ENCODE data around the gene USP6NL. TPM values are rescaled to one million over a fixed set of nuclear protein-coding genes. Genes with fewer than 3 reads are reported as not detected.

Gene USP6NL
- total RNA-seq, 1 experiment from 2014 or later = 13.0 TPM

DNA sequence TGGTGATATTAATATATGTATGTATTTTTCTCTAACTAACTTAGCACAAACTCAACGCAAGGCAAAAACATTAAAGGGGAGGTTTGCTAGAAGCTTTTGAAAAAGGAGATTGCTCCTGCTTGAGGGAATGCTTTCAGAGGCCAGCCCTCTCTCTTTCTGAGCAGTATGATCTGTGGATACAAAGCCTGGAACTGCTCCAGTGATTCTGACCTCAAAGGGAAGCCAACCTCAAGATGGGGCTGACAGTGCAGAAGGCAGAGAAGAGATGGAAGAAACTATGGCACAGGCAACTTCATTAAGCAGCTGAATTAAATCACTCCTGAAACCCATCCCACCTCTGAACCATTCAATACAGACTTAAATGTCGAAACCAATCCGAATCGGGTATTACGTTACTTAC is 102.4 kb downstream of the USP6NL start:
- POLR2A ChIA-PET (ENCODE audit: unreplicated experiment) = interaction anchor here (0.6 kb wide), 2 partner anchors 85 to 141 kb away, joined by 10 to 24 read pairs; no protein-coding TSS in a partner anchor

GRCh38 chr10:11506247-11506789 is 105.1 kb downstream of the USP6NL start:
- H3K79me2 ChIP-seq (ENCODE audit: low read length) = no peaks in the 10 kb centered on the region
- CTCF ChIA-PET = interaction anchor here (0.6 kb wide), 1 partner anchor 46 kb away, joined by 4 read pairs; no protein-coding TSS in a partner anchor
- no peak overlapping the region for H2AFZ ChIP-seq (ENCODE audit: low read length)

More for the DNA sequence above, 102.4 kb downstream of the USP6NL start:
- no peak overlapping the region for H3K4me2 ChIP-seq (ENCODE audit: low read length)
- TF ChIP-seq EZH2 (IDR thresholded peaks at IDR 0.05; ENCODE audit: low read length, unreplicated experiment) (no peak), EZH2phosphoT487 (IDR thresholded peaks at IDR 0.05; ENCODE audit: borderline replicate concordance, low read length) (no peak)
- TF ChIP-seq, protein P1, sequence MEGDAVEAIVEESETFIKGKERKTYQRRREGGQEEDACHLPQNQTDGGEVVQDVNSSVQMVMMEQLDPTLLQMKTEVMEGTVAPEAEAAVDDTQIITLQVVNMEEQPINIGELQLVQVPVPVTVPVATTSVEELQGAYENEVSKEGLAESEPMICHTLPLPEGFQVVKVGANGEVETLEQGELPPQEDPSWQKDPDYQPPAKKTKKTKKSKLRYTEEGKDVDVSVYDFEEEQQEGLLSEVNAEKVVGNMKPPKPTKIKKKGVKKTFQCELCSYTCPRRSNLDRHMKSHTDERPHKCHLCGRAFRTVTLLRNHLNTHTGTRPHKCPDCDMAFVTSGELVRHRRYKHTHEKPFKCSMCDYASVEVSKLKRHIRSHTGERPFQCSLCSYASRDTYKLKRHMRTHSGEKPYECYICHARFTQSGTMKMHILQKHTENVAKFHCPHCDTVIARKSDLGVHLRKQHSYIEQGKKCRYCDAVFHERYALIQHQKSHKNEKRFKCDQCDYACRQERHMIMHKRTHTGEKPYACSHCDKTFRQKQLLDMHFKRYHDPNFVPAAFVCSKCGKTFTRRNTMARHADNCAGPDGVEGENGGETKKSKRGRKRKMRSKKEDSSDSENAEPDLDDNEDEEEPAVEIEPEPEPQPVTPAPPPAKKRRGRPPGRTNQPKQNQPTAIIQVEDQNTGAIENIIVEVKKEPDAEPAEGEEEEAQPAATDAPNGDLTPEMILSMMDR (conservative IDR thresholded peaks at IDR 0.05; ENCODE audit: low read depth, low read length) = no peak
- intact Hi-C loops (cut with micrococcal nuclease) = no loop called here
- H2AFZ ChIP-seq (ENCODE audit: low read length) = no peak overlapping the region
- no peak overlapping the region for H3K4me3 ChIP-seq (ENCODE audit: low read length)
- CTCF ChIA-PET = no interaction called here
- ATAC-seq (no peak), DNase-seq (no peak)
- no peaks in the 10 kb centered on the region for H3F3A ChIP-seq (ENCODE audit: low read length, unreplicated experiment)
- no peaks in the 10 kb centered on the region for H3K79me2 ChIP-seq (ENCODE audit: low read length)
- no peaks in the 10 kb centered on the region for H3K9me2 ChIP-seq (replicated peaks; ENCODE audit: low read length)
- H3K27me3 ChIP-seq (ENCODE audit: low read length) = no peaks in the 10 kb centered on the region
- H3K9ac ChIP-seq (ENCODE audit: low read length) = no peak overlapping the region
- H3K9me3 ChIP-seq (ENCODE audit: low read length) = no peaks in the 10 kb centered on the region
- H3K4me1 ChIP-seq (ENCODE audit: insufficient read depth, low read length) = no peaks in the 10 kb centered on the region
- H3K36me3 ChIP-seq (ENCODE audit: low read depth, low read length) = no peaks in the 10 kb centered on the region
- BruUV-seq (replicated peaks) = TSS peak; percentile 11
- H4K20me1 ChIP-seq (ENCODE audit: low read length) = no peaks in the 10 kb centered on the region
- H3K27ac ChIP-seq (ENCODE audit: low read length) = no peak overlapping the region

DNA sequence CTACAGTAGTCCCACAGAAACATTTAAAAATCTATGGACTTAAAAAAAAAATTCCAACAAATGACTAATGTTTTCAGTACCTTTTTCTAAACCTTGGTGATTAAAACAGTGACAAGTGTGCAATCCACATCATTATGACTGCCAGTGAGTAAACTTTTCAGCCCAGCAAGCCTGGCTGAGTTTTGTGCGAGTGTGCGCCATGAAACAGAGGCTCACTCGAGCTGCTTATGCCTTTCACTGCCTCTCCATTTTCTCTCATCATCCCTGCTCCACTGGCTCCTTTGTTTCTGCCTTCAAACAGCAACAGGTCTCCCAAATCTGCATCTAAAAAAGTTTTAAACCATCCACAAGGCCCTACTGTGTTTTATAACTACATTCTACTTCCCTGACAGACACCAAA is 105.8 kb downstream of the USP6NL start:
- TF ChIP-seq EZH2phosphoT487 (IDR thresholded peaks at IDR 0.05; ENCODE audit: borderline replicate concordance, low read length) = no peak
- TF ChIP-seq, protein P1 (conservative IDR thresholded peaks at IDR 0.05; ENCODE audit: low read depth, low read length) = no peak
- TF ChIP-seq EZH2 (IDR thresholded peaks at IDR 0.05; ENCODE audit: low read length, unreplicated experiment) = no peak

More at GRCh38 chr10:11506247-11506789, 105.1 kb downstream of the USP6NL start:
- TF ChIP-seq EZH2 (IDR thresholded peaks at IDR 0.05; ENCODE audit: low read length, unreplicated experiment) (no peak), EZH2phosphoT487 (IDR thresholded peaks at IDR 0.05; ENCODE audit: borderline replicate concordance, low read length) (no peak)
- TF ChIP-seq, protein P1 (conservative IDR thresholded peaks at IDR 0.05; ENCODE audit: low read depth, low read length) = no peak
- intact Hi-C loops (cut with micrococcal nuclease) = no loop called here
- Histone ChIP-seq H3F3A (ENCODE audit: low read length, unreplicated experiment) (no peaks in the 10 kb centered on the region), H3K9me2 (replicated peaks; ENCODE audit: low read length) (no peaks in the 10 kb centered on the region), H3K4me1 (ENCODE audit: insufficient read depth, low read length) (no peaks in the 10 kb centered on the region), H3K36me3 (ENCODE audit: low read depth, low read length) (no peaks in the 10 kb centered on the region), H3K27ac (ENCODE audit: low read length) (no peak overlapping the region), H4K20me1 (ENCODE audit: low read length) (no peaks in the 10 kb centered on the region), H3K4me2 (ENCODE audit: low read length) (no peak overlapping the region), H3K9me3 (ENCODE audit: low read length) (no peaks in the 10 kb centered on the region), H3K4me3 (ENCODE audit: low read length) (no peak overlapping the region), H3K9ac (ENCODE audit: low read length) (no peak overlapping the region), H3K27me3 (ENCODE audit: low read length) (no peaks in the 10 kb centered on the region)
- ATAC-seq (no peak), DNase-seq (no peak)
- no TSS peak for BruUV-seq (replicated peaks)
- POLR2A ChIA-PET (ENCODE audit: unreplicated experiment) = no interaction called here

More for the DNA sequence above, 105.8 kb downstream of the USP6NL start:
- H3K27me3 ChIP-seq (ENCODE audit: low read length) = no peaks in the 10 kb centered on the region
- intact Hi-C loops (cut with micrococcal nuclease) = no loop called here
- no TSS peak for BruUV-seq (replicated peaks)
- H2AFZ ChIP-seq (ENCODE audit: low read length) = no peak overlapping the region
- no peak overlapping the region for H3K4me2 ChIP-seq (ENCODE audit: low read length)
- no peaks in the 10 kb centered on the region for H3K9me2 ChIP-seq (replicated peaks; ENCODE audit: low read length)
- CTCF ChIA-PET = no interaction called here
- no peak for ATAC-seq
- H3K36me3 ChIP-seq (ENCODE audit: low read depth, low read length) = no peaks in the 10 kb centered on the region
- no peaks in the 10 kb centered on the region for H4K20me1 ChIP-seq (ENCODE audit: low read length)
- no peak overlapping the region for H3K4me3 ChIP-seq (ENCODE audit: low read length)
- H3F3A ChIP-seq (ENCODE audit: low read length, unreplicated experiment) = no peaks in the 10 kb centered on the region
- POLR2A ChIA-PET (ENCODE audit: unreplicated experiment) = no interaction called here
- no peak overlapping the region for H3K9ac ChIP-seq (ENCODE audit: low read length)
- no peaks in the 10 kb centered on the region for H3K9me3 ChIP-seq (ENCODE audit: low read length)
- no peak overlapping the region for H3K27ac ChIP-seq (ENCODE audit: low read length)
- no peaks in the 10 kb centered on the region for H3K4me1 ChIP-seq (ENCODE audit: insufficient read depth, low read length)
- no peaks in the 10 kb centered on the region for H3K79me2 ChIP-seq (ENCODE audit: low read length)
- DNase-seq = no peak

Data from PC-3 (cell line).